PFSK-1 (cell line): Measurements from ENCODE around the gene ANXA3.

Source experiments
- POLR2AphosphoS5 ChIP-seq: IDR thresholded peaks from 2 replicates; pipeline ENCODE4 v1.6.1; 2012; ENCODE audit warnings: low read depth, mild to moderate bottlenecking, control low read depth, low read length, moderate library complexity
- TAF1 ChIP-seq: IDR thresholded peaks from 2 replicates; pipeline ENCODE4 v1.6.1; 2012; ENCODE audit warnings: low read length, control low read depth, borderline replicate concordance; ENCODE audit not compliant: insufficient read depth
- TF ChIP-seq, protein P1 (sequence below), 2 experiments: IDR thresholded peaks; 2 replicates each; pipeline versions ENCODE4 v1.6.1 to v1.8.0; 2011 to 2012; ENCODE audit warnings: low read depth in 2 of 2, low read length in 2 of 2, control low read depth in 1 of 2, inconsistent platforms in 1 of 2, mild to moderate bottlenecking in 1 of 2, moderate library complexity in 1 of 2; ENCODE audit not compliant: insufficient read depth in 1 of 2

- TF ChIP-seq, protein P1, sequence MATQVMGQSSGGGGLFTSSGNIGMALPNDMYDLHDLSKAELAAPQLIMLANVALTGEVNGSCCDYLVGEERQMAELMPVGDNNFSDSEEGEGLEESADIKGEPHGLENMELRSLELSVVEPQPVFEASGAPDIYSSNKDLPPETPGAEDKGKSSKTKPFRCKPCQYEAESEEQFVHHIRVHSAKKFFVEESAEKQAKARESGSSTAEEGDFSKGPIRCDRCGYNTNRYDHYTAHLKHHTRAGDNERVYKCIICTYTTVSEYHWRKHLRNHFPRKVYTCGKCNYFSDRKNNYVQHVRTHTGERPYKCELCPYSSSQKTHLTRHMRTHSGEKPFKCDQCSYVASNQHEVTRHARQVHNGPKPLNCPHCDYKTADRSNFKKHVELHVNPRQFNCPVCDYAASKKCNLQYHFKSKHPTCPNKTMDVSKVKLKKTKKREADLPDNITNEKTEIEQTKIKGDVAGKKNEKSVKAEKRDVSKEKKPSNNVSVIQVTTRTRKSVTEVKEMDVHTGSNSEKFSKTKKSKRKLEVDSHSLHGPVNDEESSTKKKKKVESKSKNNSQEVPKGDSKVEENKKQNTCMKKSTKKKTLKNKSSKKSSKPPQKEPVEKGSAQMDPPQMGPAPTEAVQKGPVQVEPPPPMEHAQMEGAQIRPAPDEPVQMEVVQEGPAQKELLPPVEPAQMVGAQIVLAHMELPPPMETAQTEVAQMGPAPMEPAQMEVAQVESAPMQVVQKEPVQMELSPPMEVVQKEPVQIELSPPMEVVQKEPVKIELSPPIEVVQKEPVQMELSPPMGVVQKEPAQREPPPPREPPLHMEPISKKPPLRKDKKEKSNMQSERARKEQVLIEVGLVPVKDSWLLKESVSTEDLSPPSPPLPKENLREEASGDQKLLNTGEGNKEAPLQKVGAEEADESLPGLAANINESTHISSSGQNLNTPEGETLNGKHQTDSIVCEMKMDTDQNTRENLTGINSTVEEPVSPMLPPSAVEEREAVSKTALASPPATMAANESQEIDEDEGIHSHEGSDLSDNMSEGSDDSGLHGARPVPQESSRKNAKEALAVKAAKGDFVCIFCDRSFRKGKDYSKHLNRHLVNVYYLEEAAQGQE (IDR thresholded peaks at IDR 0.05; ENCODE audit: insufficient read depth in 1 of 2, low read depth in 2 of 2, low read length in 2 of 2): no peak
- TF ChIP-seq POLR2AphosphoS5 (no peak), TAF1 (no peak)
Observed at GRCh38 chr4:78585633-78586032, 34.1 kb downstream of the ANXA3 start.
